DMS53 treated with DMSO at 0.1 percent for 48 hours (cell line): ENCODE results near the gene CD302.
"Not testable (repeated sequence)": the region's sequence is repeated elsewhere in the genome, so short reads cannot be mapped to it uniquely, and the experiment has no call there.

ENCODE experiments used
- DNase-seq: peaks from one replicate; lab custom pipeline; 2025; ENCODE audit not compliant: unreplicated experiment; lab: John Stamatoyannopoulos, UW

The CD302 gene

GRCh38 chr2:159755014-159755413 lies 43.0 kb downstream of the CD302 start:
- DNase-seq: no peak

GRCh38 chr2:159753797-159754196 lies 44.2 kb downstream of the CD302 start:
- DNase-seq: no peak

GRCh38 chr2:159750873-159751272 lies 47.1 kb downstream of the CD302 start:
- no peak for DNase-seq

GRCh38 chr2:159748089-159748488 lies 49.9 kb downstream of the CD302 start:
- DNase-seq: no peak

- not testable (repeated sequence) for DNase-seq
Observed at GRCh38 chr2:159745237-159745636, 52.8 kb downstream of the CD302 start.

GRCh38 chr2:159744363-159744762 lies 53.6 kb downstream of the CD302 start:
- DNase-seq: no peak

- no peak for DNase-seq
Observed at GRCh38 chr2:159742846-159743245, 55.2 kb downstream of the CD302 start.

GRCh38 chr2:159738509-159739390 lies 59.3 kb downstream of the CD302 start:
- DNase-seq: no peak

GRCh38 chr2:159737917-159738296 lies 60.1 kb downstream of the CD302 start:
- DNase-seq: no peak

GRCh38 chr2:159737292-159737916 lies 60.6 kb downstream of the CD302 start:
- no peak for DNase-seq

- DNase-seq: no peak
Observed at GRCh38 chr2:159736048-159736447, 62.0 kb downstream of the CD302 start.

GRCh38 chr2:159735648-159736047 lies 62.4 kb downstream of the CD302 start:
- no peak for DNase-seq

- no peak for DNase-seq
Observed at GRCh38 chr2:159728629-159729028, 69.4 kb downstream of the CD302 start.

GRCh38 chr2:159725713-159726112 lies 72.3 kb downstream of the CD302 start:
- DNase-seq: no peak

GRCh38 chr2:159724795-159725572 lies 73.0 kb downstream of the CD302 start:
- DNase-seq: not testable (repeated sequence)

- DNase-seq: no peak
Observed at GRCh38 chr2:159722580-159722979, 75.4 kb downstream of the CD302 start.

GRCh38 chr2:159720676-159721075 lies 77.3 kb downstream of the CD302 start:
- no peak for DNase-seq
